HG02571 (cell line): ENCODE measurements around the gene KRTAP5-5.
"Not testable (repeated sequence)": the region's sequence is repeated elsewhere in the genome, so short reads cannot be mapped to it uniquely, and the experiment has no call there.

Experiments
- ATAC-seq: cut with Tn5 transposase; IDR thresholded peaks from one replicate; pipeline ENCODE4 v1.9.1; 2021; ENCODE audit warnings: mild to moderate bottlenecking, moderate library complexity; ENCODE audit not compliant: unreplicated experiment

KRTAP5-5 gene

DNA sequence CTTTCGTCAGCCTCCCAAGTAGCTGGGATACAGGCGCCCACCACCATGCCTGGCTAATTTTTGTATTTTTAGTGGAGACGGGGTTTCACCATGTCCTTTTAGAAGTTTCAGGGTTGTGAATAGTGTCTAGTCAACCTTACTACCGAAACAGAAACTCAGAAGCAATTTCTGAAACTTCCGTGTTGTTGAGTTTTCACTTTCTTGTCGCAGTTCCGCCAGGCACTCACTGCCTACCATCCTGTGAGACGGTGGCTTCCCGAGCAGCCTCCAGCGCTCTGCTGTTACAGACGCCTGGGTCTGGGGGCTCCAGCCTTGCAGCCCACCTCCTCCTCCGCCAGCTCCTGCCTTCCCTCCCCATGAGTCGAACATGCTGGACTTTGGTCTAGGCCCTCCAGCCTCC, 23.7 kb upstream of the KRTAP5-5 start:
- not testable (repeated sequence) for ATAC-seq

DNA sequence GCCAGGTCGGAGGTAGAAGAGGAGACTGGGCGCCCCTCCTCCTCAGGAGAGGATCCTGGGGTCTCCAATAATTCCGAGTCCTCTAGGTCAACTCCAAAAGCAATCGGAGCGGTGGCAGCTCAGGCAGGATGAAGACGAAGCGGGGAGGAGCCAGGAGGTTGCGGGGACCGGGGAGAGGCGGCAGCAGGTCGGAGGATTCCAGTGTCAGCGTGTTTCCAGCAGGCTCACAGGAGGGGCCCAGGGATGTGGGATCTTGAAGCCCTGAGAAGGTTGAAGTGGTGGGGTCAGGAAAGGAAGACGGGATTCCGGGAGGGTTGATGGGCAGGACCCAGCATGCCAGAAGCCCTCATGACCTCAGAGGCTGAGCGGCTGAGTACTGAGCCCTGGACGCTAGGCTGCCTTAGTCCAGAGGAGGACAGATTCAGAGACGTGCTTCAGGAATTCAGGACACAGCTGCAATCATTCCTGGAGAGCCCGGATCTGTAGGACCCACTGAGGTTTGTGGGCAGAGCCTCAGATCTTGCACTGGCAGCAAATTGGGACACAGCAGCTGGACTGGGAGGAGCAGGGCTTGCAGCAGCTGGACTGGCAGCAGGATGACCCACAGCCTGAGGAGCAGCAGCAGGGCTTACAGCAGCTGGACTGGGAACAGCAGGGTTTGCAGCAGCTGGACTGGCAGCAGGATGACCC, 22.3 kb upstream of the KRTAP5-5 start:
- not testable (repeated sequence) for ATAC-seq

DNA sequence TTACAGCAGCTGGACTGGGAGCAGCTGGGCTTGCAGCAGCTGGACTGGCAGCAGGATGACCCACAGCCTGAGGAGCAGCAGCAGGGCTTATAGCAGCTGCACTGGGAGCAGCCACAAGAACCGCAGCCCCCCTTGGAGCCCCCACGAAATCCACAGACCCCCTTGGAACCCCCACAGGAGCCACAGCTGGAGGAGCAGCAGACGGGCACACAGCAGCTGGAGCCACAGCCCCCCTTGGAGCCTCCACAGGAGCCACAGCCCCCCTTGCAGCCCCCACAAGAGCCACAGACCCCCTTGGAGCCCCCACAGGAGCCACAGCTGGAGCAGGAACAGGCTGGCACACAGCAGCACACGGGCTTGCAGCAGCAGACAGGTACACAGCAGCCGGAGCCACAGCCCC, 21.7 kb upstream of the KRTAP5-5 start:
- ATAC-seq, result not testable (repeated sequence)

DNA sequence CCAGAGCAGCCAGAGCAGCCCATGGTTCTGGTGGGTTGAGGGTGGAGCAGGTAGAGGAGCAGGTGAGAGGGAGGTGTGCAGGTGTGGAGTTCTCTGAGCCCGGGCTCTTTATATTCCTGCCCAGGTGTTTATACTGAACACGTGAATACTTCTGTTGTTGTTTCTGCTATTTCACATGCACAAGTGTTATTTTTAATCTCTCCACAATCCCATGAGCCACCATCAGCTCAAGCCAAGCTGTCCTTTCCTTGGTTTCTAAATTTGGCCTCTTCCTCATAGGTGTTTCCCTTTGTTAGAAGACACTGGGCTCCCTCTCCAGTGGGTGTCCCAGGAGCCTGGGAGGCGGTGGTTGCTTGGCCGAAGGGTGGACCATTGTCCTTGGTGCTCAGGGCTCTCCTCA, 21.2 kb upstream of the KRTAP5-5 start, which contains the start of gene KRTAP5-3:
KRTAP5-3 (minus strand) TSS at position 101 of the 400 bp plus-strand sequence; CDS start at position 23, 78 bp downstream.
- no peak for ATAC-seq

DNA sequence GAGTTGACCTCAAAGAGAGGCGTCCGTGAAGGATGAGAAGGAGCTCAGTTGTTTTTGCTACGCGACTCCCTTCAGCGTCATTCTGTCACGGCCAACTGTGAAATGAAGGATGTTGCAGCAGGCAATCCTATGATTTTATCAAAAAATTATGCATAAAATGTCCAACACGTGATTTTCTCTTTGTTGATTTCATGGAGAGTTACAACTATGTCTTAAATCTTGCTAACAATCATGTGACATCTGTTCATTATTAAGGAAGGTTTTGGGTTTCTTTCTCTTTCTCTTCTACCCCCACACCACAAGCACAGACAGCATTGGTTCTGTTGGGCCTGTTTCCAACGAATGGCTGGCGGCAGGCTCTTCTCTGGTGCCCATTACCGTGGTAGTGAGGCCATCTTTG, 11.3 kb upstream of the KRTAP5-5 start:
- no peak for ATAC-seq

DNA sequence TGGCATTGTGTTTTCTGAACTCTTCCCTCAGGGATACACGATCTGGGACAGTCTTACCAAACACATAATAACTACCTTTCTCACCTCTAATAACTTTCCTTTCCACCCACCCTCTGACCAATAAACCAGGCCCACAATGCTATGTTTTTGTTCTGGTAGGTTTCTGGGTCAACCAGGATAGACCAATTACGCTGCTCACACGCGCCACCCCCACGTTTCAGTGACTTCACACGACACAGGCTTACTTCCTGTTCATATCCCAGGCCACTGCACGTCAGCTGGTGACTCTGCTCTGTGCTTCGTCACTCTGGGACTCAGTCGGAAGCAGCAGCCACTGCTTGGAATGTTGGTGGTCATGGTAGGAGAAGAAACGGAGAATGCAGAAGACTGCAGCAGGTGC, 10.1 kb upstream of the KRTAP5-5 start:
- ATAC-seq, result no peak

- no peak for ATAC-seq
These were observed 7.5 kb upstream of the KRTAP5-5 start, which contains the start of gene KRTAP5-4 for GRCh38 chr11:1622086-1622485. Gene KRTAP5-4, minus strand, starts transcription at chr11:1622138. Its CDS starts 45 bp downstream, at chr11:1622093.

DNA sequence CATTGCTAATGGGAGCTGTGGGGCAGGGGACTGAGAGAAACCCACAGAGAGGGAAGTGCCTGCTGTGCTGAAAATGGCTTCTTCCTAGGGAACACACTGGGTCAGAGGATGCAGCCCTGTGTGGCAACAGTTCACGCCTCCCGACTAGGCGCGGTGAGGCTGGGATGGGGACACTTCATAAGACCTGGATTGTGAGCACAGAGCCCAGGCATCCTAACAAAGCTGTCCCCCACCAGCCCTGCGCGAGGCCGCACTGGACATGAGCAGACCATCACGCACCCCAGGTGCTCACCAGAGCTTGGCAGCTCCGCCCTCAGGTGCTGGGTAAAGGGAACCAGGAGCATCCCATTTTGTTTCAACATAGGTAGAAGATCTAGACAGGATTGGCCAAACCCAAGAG, 5.9 kb upstream of the KRTAP5-5 start:
- no peak for ATAC-seq

DNA sequence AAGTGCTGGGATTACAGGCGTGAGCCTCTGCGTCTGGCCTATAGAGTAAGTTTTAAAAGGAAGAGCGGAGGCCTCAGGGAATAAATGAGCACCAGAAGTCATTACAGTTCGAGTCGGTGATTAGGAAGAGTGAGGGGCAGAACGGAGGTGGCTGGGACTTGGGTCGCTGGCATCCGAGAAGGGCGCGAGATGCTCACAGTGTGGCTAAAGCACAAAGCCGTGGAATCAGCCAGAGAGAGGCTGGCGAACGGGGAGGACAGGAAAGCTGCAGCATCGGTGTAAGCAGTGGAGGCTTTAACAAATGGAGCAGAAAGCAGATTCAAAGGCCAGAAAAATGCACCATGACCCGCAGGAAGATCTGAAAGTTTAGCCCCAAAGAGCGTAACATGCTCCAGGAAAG, 5.0 kb upstream of the KRTAP5-5 start:
- no peak for ATAC-seq

GRCh38 chr11:1625541-1625940, 4.0 kb upstream of the KRTAP5-5 start:
- no peak for ATAC-seq

DNA sequence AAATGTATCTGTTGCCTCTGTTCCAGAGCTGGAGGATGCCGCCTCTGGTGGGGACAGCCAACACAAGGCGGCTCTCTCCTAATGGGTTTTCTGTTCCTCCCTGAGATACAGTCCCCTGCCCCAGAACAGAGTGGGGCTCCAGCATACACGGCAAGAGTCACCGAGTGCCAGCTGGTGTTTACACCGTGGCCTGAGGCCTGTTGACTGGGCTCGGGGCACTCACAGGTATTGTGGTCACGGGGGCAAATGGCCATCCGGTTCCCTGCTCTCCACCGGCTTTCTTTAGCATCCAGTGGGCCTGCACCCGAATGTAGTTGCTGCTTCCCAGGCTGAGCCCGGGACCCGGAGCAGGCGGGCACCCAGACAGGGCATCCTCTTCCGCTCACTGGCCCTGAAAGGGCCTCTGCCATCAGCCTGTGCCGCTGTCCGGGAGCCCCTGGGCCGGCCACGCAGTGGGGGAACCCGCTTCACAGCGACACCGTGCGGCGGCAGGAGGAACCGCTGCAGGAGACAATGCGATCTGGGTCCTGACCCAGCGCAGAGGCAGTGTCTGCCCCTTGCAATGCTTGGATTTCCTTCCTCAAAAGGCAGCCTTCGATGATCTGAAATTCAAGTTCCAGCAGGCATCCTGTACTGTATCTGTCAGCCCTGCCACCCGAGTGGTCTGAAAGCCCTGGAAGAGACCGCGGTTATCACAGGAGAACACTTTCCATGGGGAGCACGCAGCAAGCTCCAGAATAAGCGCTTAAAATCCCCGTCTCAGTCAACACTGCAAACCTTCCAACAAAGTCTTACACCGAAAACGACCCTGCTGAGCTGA, 859 bp upstream of the KRTAP5-5 start:
- ATAC-seq, result no peak

DNA sequence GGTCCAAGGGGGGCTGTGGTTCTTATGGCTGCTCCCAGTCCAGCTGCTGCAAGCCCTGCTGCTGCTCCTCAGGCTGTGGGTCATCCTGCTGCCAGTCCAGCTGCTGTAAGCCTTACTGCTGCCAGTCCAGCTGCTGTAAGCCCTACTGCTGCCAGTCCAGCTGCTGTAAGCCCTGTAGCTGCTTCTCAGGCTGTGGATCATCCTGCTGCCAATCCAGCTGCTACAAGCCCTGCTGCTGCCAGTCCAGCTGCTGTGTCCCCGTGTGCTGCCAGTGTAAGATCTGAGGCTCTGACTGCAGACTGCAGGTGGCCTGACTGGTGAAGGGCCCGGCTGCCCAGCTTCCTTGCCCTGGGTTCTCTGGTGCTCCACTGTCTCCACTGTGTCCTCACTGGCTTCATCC, 696 bp downstream of the KRTAP5-5 start:
- no peak for ATAC-seq

GRCh38 chr11:1631066-1631568, 1.5 kb downstream of the KRTAP5-5 start:
- ATAC-seq, result no peak

DNA sequence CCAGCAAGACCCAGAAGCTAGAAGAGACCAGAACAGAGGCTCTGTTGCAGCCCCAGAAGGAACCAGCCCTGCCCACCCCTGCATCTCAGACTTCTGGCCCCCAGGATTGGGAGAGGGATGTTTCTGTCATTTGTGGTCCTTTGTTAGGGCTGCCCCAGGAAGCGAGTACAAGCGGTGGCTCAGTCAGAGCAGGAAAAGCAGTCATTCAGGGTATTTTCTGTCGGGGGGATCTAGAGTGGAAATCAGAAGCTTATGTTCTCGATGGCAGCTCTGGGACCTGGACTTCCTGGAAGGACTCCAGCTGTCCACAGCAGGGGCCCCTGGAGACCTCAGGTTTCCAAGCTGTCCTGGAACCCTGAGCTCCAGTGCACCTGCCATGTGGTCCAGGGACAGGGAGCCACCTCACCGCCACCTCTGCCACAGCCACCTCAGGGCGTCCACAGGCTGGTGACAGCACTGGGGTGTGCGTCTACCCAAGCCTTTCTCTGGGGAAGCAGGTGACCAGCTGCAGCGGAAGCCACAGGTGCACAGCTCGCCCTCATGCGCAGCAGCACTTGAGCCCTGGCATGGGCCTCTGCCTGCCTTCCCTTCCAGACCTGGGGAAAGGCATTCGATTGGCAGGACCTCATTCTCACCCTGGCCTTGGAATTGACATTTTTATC, 2.6 kb downstream of the KRTAP5-5 start:
- no peak for ATAC-seq

GRCh38 chr11:1633864-1634263, 4.3 kb downstream of the KRTAP5-5 start:
- ATAC-seq, result no peak

DNA sequence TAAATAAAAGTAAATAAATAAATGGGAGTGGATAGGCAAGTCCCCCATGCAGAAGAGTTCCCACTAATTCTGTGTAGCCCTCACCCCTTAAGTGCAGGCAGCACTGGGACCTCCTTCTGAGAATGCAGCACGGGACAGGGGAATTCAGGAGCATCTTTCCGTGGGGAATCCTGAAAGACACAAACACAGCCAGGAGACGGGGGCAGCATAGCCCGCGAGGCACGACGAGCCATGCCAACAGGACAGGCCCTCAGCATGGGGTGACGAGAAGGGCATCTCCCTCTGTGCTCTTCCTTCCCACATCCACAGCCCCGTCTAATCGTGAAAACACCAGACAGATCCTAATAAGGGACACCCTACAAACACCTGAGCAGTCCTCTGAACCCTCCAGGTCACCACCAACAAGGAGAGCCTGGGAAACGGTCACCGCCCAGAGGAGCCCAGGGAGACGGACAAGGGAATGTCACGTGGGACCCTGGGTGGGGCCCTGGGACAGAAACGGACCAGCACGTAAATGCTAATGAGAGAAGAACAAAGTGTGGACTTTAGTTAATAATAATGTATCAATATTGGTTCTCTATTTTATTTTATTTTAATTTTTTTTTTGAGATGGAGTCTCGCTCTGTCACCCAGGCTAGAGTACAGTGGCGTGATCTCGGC, 6.8 kb downstream of the KRTAP5-5 start:
- ATAC-seq, result no peak

DNA sequence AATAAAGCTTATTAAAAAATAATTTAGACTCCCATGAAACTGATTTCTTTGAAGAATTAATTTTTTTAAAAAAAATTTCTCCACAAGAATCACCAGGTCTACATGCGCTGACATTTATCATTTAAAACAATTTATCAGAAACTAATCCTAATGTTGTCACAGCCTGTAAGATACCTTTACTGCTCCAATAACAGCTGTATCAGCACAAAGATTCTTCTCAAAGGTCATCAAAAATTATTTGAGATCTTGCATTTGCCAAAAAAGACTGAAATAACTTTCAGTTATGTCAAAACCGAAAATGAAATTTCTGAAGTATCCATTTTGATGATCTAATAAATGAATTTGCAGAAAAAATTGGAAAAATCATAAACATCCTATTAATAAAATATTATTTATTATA, 8.1 kb downstream of the KRTAP5-5 start:
- no peak for ATAC-seq

GRCh38 chr11:1638344-1638743, 8.8 kb downstream of the KRTAP5-5 start:
- ATAC-seq, result no peak

GRCh38 chr11:1639102-1639620, 9.6 kb downstream of the KRTAP5-5 start:
- no peak for ATAC-seq

DNA sequence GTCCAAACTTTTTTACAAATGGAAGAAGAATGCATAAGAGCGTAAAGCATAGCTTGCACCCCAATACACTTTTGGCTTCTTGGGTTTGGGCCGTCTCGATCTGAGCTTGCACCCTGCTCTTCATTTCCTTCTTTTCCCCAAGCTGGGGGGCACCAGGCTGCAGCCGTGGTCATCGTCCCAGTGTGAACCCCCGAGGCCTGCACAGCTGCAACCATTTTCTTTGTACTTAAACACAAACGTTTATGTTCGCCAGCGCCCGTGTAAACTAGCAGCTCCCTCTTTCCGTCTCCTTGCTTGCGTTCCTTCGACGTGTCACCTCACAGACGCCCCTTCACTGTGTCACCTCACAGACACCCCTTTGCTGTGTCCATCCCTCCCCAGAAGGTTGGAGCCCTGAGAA, 10.1 kb downstream of the KRTAP5-5 start:
- ATAC-seq, result no peak
